Parathyroid adenoma (tissue), 2 donors: Measurements from ENCODE around the gene ELN.

Experiments used
- H2AFZ ChIP-seq: fragments of 300-600 bp; sonication (generic); one replicate; pipeline ENCODE4 v1.7.0; 2017; ENCODE audit warnings: antibody characterized with exemption, mild to moderate bottlenecking
- H3K27ac ChIP-seq: fragments of 300-600 bp; sonication (generic); one replicate; pipeline ENCODE4 v1.7.0; 2017
- H3K27me3 ChIP-seq: fragments of 300-600 bp; sonication (generic); one replicate; pipeline ENCODE4 v1.7.0; 2017; ENCODE audit warnings: low read length; ENCODE audit not compliant: control insufficient read depth, insufficient read depth
- H3K36me3 ChIP-seq: fragments of 300-600 bp; sonication (generic); one replicate; pipeline ENCODE4 v1.7.0; 2017; ENCODE audit warnings: low read length; ENCODE audit not compliant: control insufficient read depth, insufficient read depth
- H3K4me1 ChIP-seq: fragments of 300-600 bp; sonication (generic); one replicate; pipeline ENCODE4 v1.7.0; 2017; ENCODE audit warnings: control low read depth
- H3K4me2 ChIP-seq: fragments of 300-600 bp; sonication (generic); one replicate; pipeline ENCODE4 v1.7.0; 2017; ENCODE audit warnings: low read length
- H3K4me3 ChIP-seq: fragments of 300-600 bp; sonication (generic); one replicate; pipeline ENCODE4 v1.7.0; 2017; ENCODE audit warnings: low read depth, low read length
- H3K79me2 ChIP-seq: fragments of 300-600 bp; sonication (generic); one replicate; pipeline ENCODE4 v1.7.0; 2017; ENCODE audit warnings: control low read depth
- H3K9ac ChIP-seq: fragments of 300-600 bp; sonication (generic); one replicate; pipeline ENCODE4 v1.7.0; 2017; ENCODE audit warnings: mild to moderate bottlenecking
- H3K9me3 ChIP-seq: fragments of 300-600 bp; sonication (generic); one replicate; pipeline ENCODE4 v1.7.0; 2017; ENCODE audit warnings: low read length; ENCODE audit not compliant: control insufficient read depth
- CTCF ChIP-seq: fragments of 300-600 bp; sonication (generic); IDR thresholded peaks from one replicate; pipeline ENCODE4 v1.7.0; 2017; ENCODE audit warnings: antibody characterized with exemption, mild to moderate bottlenecking
- donor health status: primary hyperparathyroidism.

ELN gene

GRCh38 chr7:74051629-74052410 lies 23.8 kb downstream of the ELN start:
- H3K27me3 ChIP-seq = no peaks in the 10 kb centered on the region
- no peaks in the 10 kb centered on the region for H3K36me3 ChIP-seq

GRCh38 chr7:74052628-74053027 lies 24.7 kb downstream of the ELN start:
- Histone ChIP-seq H3K4me2 (no peak overlapping the region), H3K4me1 (no peaks in the 10 kb centered on the region), H3K36me3 (no peaks in the 10 kb centered on the region), H2AFZ (no peak overlapping the region), H3K9me3 (no peaks in the 10 kb centered on the region), H3K79me2 (no peaks in the 10 kb centered on the region), H3K4me3 (no peak overlapping the region), H3K27ac (no peak overlapping the region), H3K27me3 (no peaks in the 10 kb centered on the region), H3K9ac (no peak overlapping the region)
- TF ChIP-seq CTCF = no peak

More at GRCh38 chr7:74051629-74052410, 23.8 kb downstream of the ELN start:
- Histone ChIP-seq H3K4me2 (no peak overlapping the region), H3K4me3 (no peak overlapping the region), H3K79me2 (no peaks in the 10 kb centered on the region), H3K4me1 (no peaks in the 10 kb centered on the region), H3K27ac (no peak overlapping the region), H3K9ac (no peak overlapping the region), H3K9me3 (no peaks in the 10 kb centered on the region), H2AFZ (no peak overlapping the region)
- TF ChIP-seq CTCF = peak; percentile 23

- no peak overlapping the region for H2AFZ ChIP-seq
- no peaks in the 10 kb centered on the region for H3K36me3 ChIP-seq
- no peaks in the 10 kb centered on the region for H3K79me2 ChIP-seq
- no peaks in the 10 kb centered on the region for H3K9me3 ChIP-seq
- H3K27ac ChIP-seq = no peak overlapping the region
- no peak overlapping the region for H3K4me3 ChIP-seq
- H3K4me2 ChIP-seq = no peak overlapping the region
- no peak overlapping the region for H3K9ac ChIP-seq
- TF ChIP-seq CTCF = no peak
- H3K27me3 ChIP-seq = no peaks in the 10 kb centered on the region
- H3K4me1 ChIP-seq = no peaks in the 10 kb centered on the region
Observed at GRCh38 chr7:74053589-74054186, 25.7 kb downstream of the ELN start.

- no peak overlapping the region for H3K4me2 ChIP-seq
- no peaks in the 10 kb centered on the region for H3K4me1 ChIP-seq
- no peaks in the 10 kb centered on the region for H3K79me2 ChIP-seq
- H3K9me3 ChIP-seq = no peaks in the 10 kb centered on the region
- no peaks in the 10 kb centered on the region for H3K36me3 ChIP-seq
- H3K9ac ChIP-seq = no peak overlapping the region
- TF ChIP-seq CTCF = no peak
- H2AFZ ChIP-seq = no peak overlapping the region
- H3K27ac ChIP-seq = no peak overlapping the region
- H3K27me3 ChIP-seq = no peaks in the 10 kb centered on the region
- H3K4me3 ChIP-seq = no peak overlapping the region
Observed at GRCh38 chr7:74056096-74056915, 28.3 kb downstream of the ELN start.
